GM12892 (cell line): Measurements from ENCODE around the gene STK32B.

Experiments
- POLR2A ChIP-seq: IDR thresholded peaks from 2 replicates; pipeline ENCODE4 v1.6.1; 2011; ENCODE audit warnings: low read depth, low read length, control low read depth
- POLR2AphosphoS5 ChIP-seq: IDR thresholded peaks from 2 replicates; pipeline ENCODE4 v1.6.1; 2011; ENCODE audit warnings: low read depth, low read length, control low read depth

DNA sequence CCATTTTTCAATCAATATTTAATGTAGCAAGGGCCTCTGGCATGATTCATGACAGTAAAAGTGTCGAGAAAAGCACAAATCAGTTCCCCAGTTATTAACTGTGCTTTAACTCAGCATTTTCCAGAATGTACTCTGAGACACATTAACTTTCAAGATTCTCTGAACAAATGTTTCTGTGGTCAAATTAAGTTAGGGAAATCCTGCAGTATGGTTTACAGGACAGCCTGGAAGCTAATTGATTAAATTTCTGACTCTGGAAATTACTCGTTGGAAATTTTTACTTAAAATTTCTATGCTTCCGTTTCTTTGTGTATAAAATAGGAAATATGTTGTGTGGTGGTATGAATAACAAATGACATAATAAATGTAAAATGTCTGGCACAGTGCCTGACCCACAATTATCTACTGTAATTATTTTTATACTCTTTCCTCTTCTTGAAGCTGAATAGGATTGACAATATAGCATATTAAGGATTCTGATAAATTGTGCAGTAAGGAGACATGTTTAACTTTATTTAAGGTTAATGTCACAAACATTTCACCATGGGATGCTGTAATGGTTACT is 33.7 kb downstream of the STK32B start:
- TF ChIP-seq POLR2AphosphoS5 (no peak), POLR2A (no peak)
